MV-4-11 (cell line): ENCODE results near the gene DYNLT2.

Experiments
- DNase-seq: peaks from one replicate; lab custom pipeline; 2025; lab: John Stamatoyannopoulos, UW

Gene DYNLT2

GRCh38 chr6:169783971-169784820 lies 32.8 kb upstream of the DYNLT2 start:
- no peak for DNase-seq

- no peak for DNase-seq
Observed at GRCh38 chr6:169783401-169783800, 32.0 kb upstream of the DYNLT2 start.

- DNase-seq: no peak
Observed at GRCh38 chr6:169782966-169783365, 31.6 kb upstream of the DYNLT2 start.

GRCh38 chr6:169780571-169781091 lies 29.3 kb upstream of the DYNLT2 start:
- no peak for DNase-seq

- no peak for DNase-seq
Observed at GRCh38 chr6:169779896-169780295, 28.5 kb upstream of the DYNLT2 start.

GRCh38 chr6:169779092-169779815 lies 27.9 kb upstream of the DYNLT2 start:
- no peak for DNase-seq

GRCh38 chr6:169778646-169779045 lies 27.3 kb upstream of the DYNLT2 start:
- no peak for DNase-seq

GRCh38 chr6:169777896-169778295 lies 26.5 kb upstream of the DYNLT2 start:
- no peak for DNase-seq

- DNase-seq: no peak
Observed at GRCh38 chr6:169776379-169776778, 25.0 kb upstream of the DYNLT2 start.

GRCh38 chr6:169775321-169775720 lies 23.9 kb upstream of the DYNLT2 start:
- DNase-seq: peak; percentile 2

- DNase-seq: no peak
Observed at GRCh38 chr6:169774347-169774746, 23.0 kb upstream of the DYNLT2 start.

- no peak for DNase-seq
Observed at GRCh38 chr6:169766921-169767736, 15.8 kb upstream of the DYNLT2 start.

- DNase-seq: no peak
Observed at GRCh38 chr6:169766232-169766631, 14.9 kb upstream of the DYNLT2 start.

GRCh38 chr6:169765789-169766188 lies 14.4 kb upstream of the DYNLT2 start:
- DNase-seq: peak; percentile 26

- DNase-seq: no peak
Observed at GRCh38 chr6:169763881-169764280, 12.5 kb upstream of the DYNLT2 start.

GRCh38 chr6:169763308-169763707 lies 11.9 kb upstream of the DYNLT2 start:
- no peak for DNase-seq

- no peak for DNase-seq
Observed at GRCh38 chr6:169755162-169755561, 3.8 kb upstream of the DYNLT2 start.

GRCh38 chr6:169752074-169752623 lies 777 bp upstream of the DYNLT2 start:
- DNase-seq: no peak

GRCh38 chr6:169746556-169746955 lies 4.8 kb downstream of the DYNLT2 start:
- no peak for DNase-seq

GRCh38 chr6:169745405-169745804 lies 6.0 kb downstream of the DYNLT2 start:
- DNase-seq: no peak

GRCh38 chr6:169741344-169741743 lies 10.0 kb downstream of the DYNLT2 start:
- DNase-seq: no peak

GRCh38 chr6:169738976-169739529 lies 12.3 kb downstream of the DYNLT2 start:
- DNase-seq: no peak
